ENCODE data around the gene FBXL5. TPM values are rescaled to one million over a fixed set of nuclear protein-coding genes. Genes with fewer than 3 reads are reported as not detected.

The FBXL5 gene
- total and polyA plus RNA-seq, 2 donors (not counting 1 experiment from before 2014, with no cell fraction given): 52.9 to 131 TPM

- no peaks in the 10 kb centered on the region for H3K36me3 ChIP-seq (ENCODE audit: control insufficient read depth, insufficient read depth, low read length)
- no peaks in the 10 kb centered on the region for H4K20me1 ChIP-seq (ENCODE audit: control insufficient read depth, extremely low read depth, insufficient read depth, low read length)
- H3K4me3 ChIP-seq (replicated peaks in 1 of 4; ENCODE audit: control extremely low read depth in 1 of 4, insufficient read depth in 1 of 4, low read depth in 3 of 4, low read length in 4 of 4): peak overlapping the region; percentile 58 to 90 (median 75)
- no peak overlapping the region for H3K9ac ChIP-seq (ENCODE audit: insufficient read depth, low read length)
- no peak overlapping the region for H3K27ac ChIP-seq (ENCODE audit: insufficient read depth, low read length)
- peak in 1 of 2 donors; percentile 12 for DNase-seq (ENCODE audit: low read depth in 2 of 2)
- H2AFZ ChIP-seq (ENCODE audit: low read length): no peak overlapping the region
- TF ChIP-seq CTCF (conservative IDR thresholded peaks at IDR 0.05 in 1 of 2, IDR thresholded peaks at IDR 0.05 in 1 of 2; ENCODE audit: low read depth in 1 of 2, low read length in 2 of 2): no peak
- H3K4me1 ChIP-seq (ENCODE audit: control insufficient read depth, extremely low read depth, insufficient read depth, low read length): peaks cover 5% of the 10 kb centered on the region
- peak overlapping the region; percentile 97 for H3K4me2 ChIP-seq (ENCODE audit: extremely low read depth, insufficient read depth, low read length)
- H3K9me3 ChIP-seq (ENCODE audit: control insufficient read depth, insufficient read depth, low read depth, low read length): no peaks in the 10 kb centered on the region
- H3K79me2 ChIP-seq (ENCODE audit: control insufficient read depth, insufficient read depth, low read length): peaks cover 78% of the 10 kb centered on the region
- H3K27me3 ChIP-seq (ENCODE audit: control insufficient read depth, insufficient read depth, low read length): no peaks in the 10 kb centered on the region
These were observed 3.0 kb downstream of the FBXL5 start for GRCh38 chr4:15652191-15652590.

GRCh38 chr4:15651676-15652075 is 3.5 kb downstream of the FBXL5 start:
- H3K36me3 ChIP-seq (ENCODE audit: control insufficient read depth, insufficient read depth, low read length): no peaks in the 10 kb centered on the region
- no peaks in the 10 kb centered on the region for H3K27me3 ChIP-seq (ENCODE audit: control insufficient read depth, insufficient read depth, low read length)
- peak overlapping the region in 3 of 4 experiments; percentile 58 to 90 (median 72) for H3K4me3 ChIP-seq (replicated peaks in 1 of 4; ENCODE audit: control extremely low read depth in 1 of 4, insufficient read depth in 1 of 4, low read depth in 3 of 4, low read length in 4 of 4)
- no peaks in the 10 kb centered on the region for H4K20me1 ChIP-seq (ENCODE audit: control insufficient read depth, extremely low read depth, insufficient read depth, low read length)
- no peak overlapping the region for H3K27ac ChIP-seq (ENCODE audit: insufficient read depth, low read length)
- no peaks in the 10 kb centered on the region for H3K9me3 ChIP-seq (ENCODE audit: control insufficient read depth, insufficient read depth, low read depth, low read length)
- no peak for TF ChIP-seq EZH2 (IDR thresholded peaks at IDR 0.05; ENCODE audit: low read length, missing control alignments)
- TF ChIP-seq CTCF (conservative IDR thresholded peaks at IDR 0.05 in 1 of 2, IDR thresholded peaks at IDR 0.05 in 1 of 2; ENCODE audit: low read depth in 1 of 2, low read length in 2 of 2): no peak
- H3K9ac ChIP-seq (ENCODE audit: insufficient read depth, low read length): no peak overlapping the region
- H3K4me2 ChIP-seq (ENCODE audit: extremely low read depth, insufficient read depth, low read length): peak overlapping the region; percentile 97
- H2AFZ ChIP-seq (ENCODE audit: low read length): no peak overlapping the region
- peak; percentile 19 to 36 for DNase-seq (ENCODE audit: low read depth in 2 of 2)
- H3K4me1 ChIP-seq (ENCODE audit: control insufficient read depth, extremely low read depth, insufficient read depth, low read length): peaks cover 5% of the 10 kb centered on the region
- peaks cover 81% of the 10 kb centered on the region for H3K79me2 ChIP-seq (ENCODE audit: control insufficient read depth, insufficient read depth, low read length)

GRCh38 chr4:15649914-15650545 is 5.1 kb downstream of the FBXL5 start:
- H3K4me3 ChIP-seq (replicated peaks in 1 of 4; ENCODE audit: control extremely low read depth in 1 of 4, insufficient read depth in 1 of 4, low read depth in 3 of 4, low read length in 4 of 4): no peak overlapping the region
- no peaks in the 10 kb centered on the region for H3K27me3 ChIP-seq (ENCODE audit: control insufficient read depth, insufficient read depth, low read length)
- H3K9ac ChIP-seq (ENCODE audit: insufficient read depth, low read length): no peak overlapping the region
- no peaks in the 10 kb centered on the region for H3K36me3 ChIP-seq (ENCODE audit: control insufficient read depth, insufficient read depth, low read length)
- H3K9me3 ChIP-seq (ENCODE audit: control insufficient read depth, insufficient read depth, low read depth, low read length): no peaks in the 10 kb centered on the region
- peaks cover 2% of the 10 kb centered on the region for H3K4me1 ChIP-seq (ENCODE audit: control insufficient read depth, extremely low read depth, insufficient read depth, low read length)
- peaks cover 95% of the 10 kb centered on the region for H3K79me2 ChIP-seq (ENCODE audit: control insufficient read depth, insufficient read depth, low read length)
- H3K4me2 ChIP-seq (ENCODE audit: extremely low read depth, insufficient read depth, low read length): peak overlapping the region; percentile 38
- TF ChIP-seq CTCF (conservative IDR thresholded peaks at IDR 0.05 in 1 of 2, IDR thresholded peaks at IDR 0.05 in 1 of 2; ENCODE audit: low read depth in 1 of 2, low read length in 2 of 2) (peak; percentile 71 to 74), EZH2 (IDR thresholded peaks at IDR 0.05; ENCODE audit: low read length, missing control alignments) (no peak)
- H3K27ac ChIP-seq (ENCODE audit: insufficient read depth, low read length): no peak overlapping the region
- H2AFZ ChIP-seq (ENCODE audit: low read length): no peak overlapping the region
- peak; percentile 46 to 67 for DNase-seq (ENCODE audit: low read depth in 2 of 2)
- H4K20me1 ChIP-seq (ENCODE audit: control insufficient read depth, extremely low read depth, insufficient read depth, low read length): no peaks in the 10 kb centered on the region

Measured in fibroblast of lung (primary cell).